ENCODE measurements around the gene NPHS1. TPM values are rescaled to one million over a fixed set of nuclear protein-coding genes. Genes with fewer than 3 reads are reported as not detected.
"Not testable (repeated sequence)": the region's sequence is repeated elsewhere in the genome, so short reads cannot be mapped to it uniquely, and the experiment has no call there.

NPHS1 gene
- total and polyA plus RNA-seq, 2 experiments from 2014 or later: 0.30 to 0.76 TPM

DNA sequence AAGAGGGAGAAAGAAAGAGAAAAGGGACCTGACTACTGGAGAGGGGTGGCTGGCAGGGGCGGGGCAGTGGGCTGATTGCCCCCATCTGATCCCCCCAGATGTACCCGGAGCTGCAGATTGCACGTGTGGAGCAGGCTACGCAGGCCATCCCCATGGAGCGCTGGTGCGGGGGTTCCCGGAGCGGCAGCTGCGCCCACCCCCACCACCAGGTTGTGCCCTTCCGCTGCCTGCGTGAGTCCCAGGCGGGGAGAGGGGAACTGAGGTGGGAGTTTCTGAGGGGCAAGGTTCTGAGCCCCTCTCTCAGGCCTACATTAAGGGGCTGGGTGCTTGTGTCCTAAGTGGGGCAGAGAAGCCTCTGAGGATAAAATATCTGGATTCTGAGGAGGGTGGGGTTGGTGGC is 18.5 kb upstream of the NPHS1 start:
- H3K27me3 ChIP-seq: peaks cover 12% of the 10 kb centered on the region

GRCh38 chr19:35870124-35870736 is 17.9 kb upstream of the NPHS1 start:
- not testable (repeated sequence) for H3K9me3 ChIP-seq (ENCODE audit: low read depth); H4K20me1 ChIP-seq (ENCODE audit: insufficient read depth, poor library complexity, severe bottlenecking); DNase-seq (ENCODE audit: low spot score); H3K4me3 ChIP-seq; H3K36me3 ChIP-seq (replicated peaks; ENCODE audit: insufficient read depth, low read depth); H3K9me2 ChIP-seq (replicated peaks; ENCODE audit: insufficient read depth); H3K27ac ChIP-seq; H3K79me2 ChIP-seq; H2AFZ ChIP-seq
- WGBS (ENCODE audit: low lambda C conversion rate, missing lambda C conversion rate): 51% methylated on average over 25 of the region's 26 CpGs
- peak overlapping the region; percentile 96 for H3K4me2 ChIP-seq
- H3K27me3 ChIP-seq: peaks cover 12% of the 10 kb centered on the region
- H3K4me1 ChIP-seq (ENCODE audit: insufficient read depth): peaks cover 17% of the 10 kb centered on the region

More for the DNA sequence above, 18.5 kb upstream of the NPHS1 start:
- H3K4me3 ChIP-seq: no peak overlapping the region
- no peaks in the 10 kb centered on the region for H3K9me3 ChIP-seq (ENCODE audit: low read depth)
- no peak overlapping the region for H3K27ac ChIP-seq
- H3K36me3 ChIP-seq (replicated peaks; ENCODE audit: insufficient read depth, low read depth): no peaks in the 10 kb centered on the region
- H3K79me2 ChIP-seq: no peaks in the 10 kb centered on the region
- H3K4me1 ChIP-seq (ENCODE audit: insufficient read depth): peaks cover 17% of the 10 kb centered on the region
- H3K4me2 ChIP-seq: no peak overlapping the region
- no peak for DNase-seq (ENCODE audit: low spot score)
- H3K9me2 ChIP-seq (replicated peaks; ENCODE audit: insufficient read depth): no peaks in the 10 kb centered on the region
- no peaks in the 10 kb centered on the region for H4K20me1 ChIP-seq (ENCODE audit: insufficient read depth, poor library complexity, severe bottlenecking)
- 81% methylated on average over 10 of the region's 12 CpGs for WGBS (ENCODE audit: low lambda C conversion rate, missing lambda C conversion rate)
- TF ChIP-seq EZH2phosphoT487 (IDR thresholded peaks at IDR 0.05; ENCODE audit: low read depth, severe bottlenecking, unreplicated experiment) (no peak), EZH2 (IDR thresholded peaks at IDR 0.05; ENCODE audit: borderline replicate concordance) (no peak)
- TF ChIP-seq, protein P1, sequence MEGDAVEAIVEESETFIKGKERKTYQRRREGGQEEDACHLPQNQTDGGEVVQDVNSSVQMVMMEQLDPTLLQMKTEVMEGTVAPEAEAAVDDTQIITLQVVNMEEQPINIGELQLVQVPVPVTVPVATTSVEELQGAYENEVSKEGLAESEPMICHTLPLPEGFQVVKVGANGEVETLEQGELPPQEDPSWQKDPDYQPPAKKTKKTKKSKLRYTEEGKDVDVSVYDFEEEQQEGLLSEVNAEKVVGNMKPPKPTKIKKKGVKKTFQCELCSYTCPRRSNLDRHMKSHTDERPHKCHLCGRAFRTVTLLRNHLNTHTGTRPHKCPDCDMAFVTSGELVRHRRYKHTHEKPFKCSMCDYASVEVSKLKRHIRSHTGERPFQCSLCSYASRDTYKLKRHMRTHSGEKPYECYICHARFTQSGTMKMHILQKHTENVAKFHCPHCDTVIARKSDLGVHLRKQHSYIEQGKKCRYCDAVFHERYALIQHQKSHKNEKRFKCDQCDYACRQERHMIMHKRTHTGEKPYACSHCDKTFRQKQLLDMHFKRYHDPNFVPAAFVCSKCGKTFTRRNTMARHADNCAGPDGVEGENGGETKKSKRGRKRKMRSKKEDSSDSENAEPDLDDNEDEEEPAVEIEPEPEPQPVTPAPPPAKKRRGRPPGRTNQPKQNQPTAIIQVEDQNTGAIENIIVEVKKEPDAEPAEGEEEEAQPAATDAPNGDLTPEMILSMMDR (IDR thresholded peaks at IDR 0.05; ENCODE audit: poor library complexity): no peak
- H2AFZ ChIP-seq: no peak overlapping the region

GRCh38 chr19:35869327-35870123 is 17.2 kb upstream of the NPHS1 start:
- Histone ChIP-seq H3K36me3 (replicated peaks; ENCODE audit: insufficient read depth, low read depth) (no peaks in the 10 kb centered on the region), H4K20me1 (ENCODE audit: insufficient read depth, poor library complexity, severe bottlenecking) (no peaks in the 10 kb centered on the region), H3K9me2 (replicated peaks; ENCODE audit: insufficient read depth) (no peaks in the 10 kb centered on the region), H3K27ac (no peak overlapping the region), H3K79me2 (no peaks in the 10 kb centered on the region), H2AFZ (no peak overlapping the region), H3K9me3 (ENCODE audit: low read depth) (no peaks in the 10 kb centered on the region), H3K4me2 (peak overlapping the region; percentile 96), H3K4me1 (ENCODE audit: insufficient read depth) (peaks cover 17% of the 10 kb centered on the region), H3K4me3 (peak overlapping the region; percentile 45), H3K27me3 (peaks cover 12% of the 10 kb centered on the region)
- TF ChIP-seq, protein P1 (IDR thresholded peaks at IDR 0.05; ENCODE audit: poor library complexity): no peak
- no peak for TF ChIP-seq EZH2phosphoT487 (IDR thresholded peaks at IDR 0.05; ENCODE audit: low read depth, severe bottlenecking, unreplicated experiment)
- TF ChIP-seq EZH2 (IDR thresholded peaks at IDR 0.05; ENCODE audit: borderline replicate concordance): no peak
- 3% methylated on average over 36 of the region's 51 CpGs for WGBS (ENCODE audit: low lambda C conversion rate, missing lambda C conversion rate)
- DNase-seq (ENCODE audit: low spot score): peak; percentile 92

- Histone ChIP-seq H3K27me3 (peaks cover 12% of the 10 kb centered on the region), H3K27ac (no peak overlapping the region), H2AFZ (peak overlapping the region; percentile 26), H3K4me2 (peak overlapping the region; percentile 96), H3K79me2 (no peaks in the 10 kb centered on the region), H3K9me2 (replicated peaks; ENCODE audit: insufficient read depth) (no peaks in the 10 kb centered on the region), H4K20me1 (ENCODE audit: insufficient read depth, poor library complexity, severe bottlenecking) (no peaks in the 10 kb centered on the region), H3K4me3 (peak overlapping the region; percentile 45), H3K36me3 (replicated peaks; ENCODE audit: insufficient read depth, low read depth) (no peaks in the 10 kb centered on the region), H3K9me3 (ENCODE audit: low read depth) (no peaks in the 10 kb centered on the region), H3K4me1 (ENCODE audit: insufficient read depth) (peaks cover 17% of the 10 kb centered on the region)
- no peak for DNase-seq (ENCODE audit: low spot score)
- WGBS (ENCODE audit: low lambda C conversion rate, missing lambda C conversion rate): 4% methylated on average over 7 of the region's 15 CpGs
- TF ChIP-seq EZH2phosphoT487 (IDR thresholded peaks at IDR 0.05; ENCODE audit: low read depth, severe bottlenecking, unreplicated experiment): no peak
- TF ChIP-seq, protein P1 (IDR thresholded peaks at IDR 0.05; ENCODE audit: poor library complexity): no peak
- TF ChIP-seq EZH2 (IDR thresholded peaks at IDR 0.05; ENCODE audit: borderline replicate concordance): no peak
Measured at GRCh38 chr19:35868823-35869326, 16.6 kb upstream of the NPHS1 start.
